NCI-H1436 (cell line): Measurements from ENCODE around the gene KRTAP12-2.

ENCODE experiments used
- DNase-seq: peaks from one replicate; lab custom pipeline; 2025; lab: John Stamatoyannopoulos, UW

KRTAP12-2 gene

GRCh38 chr21:44626673-44627143 is 40.0 kb downstream of the KRTAP12-2 start, which contains the start of gene KRTAP10-9:
Gene KRTAP10-9 (plus strand): TSS chr21:44627093. CDS start chr21:44627172, 79 bp downstream.
- no peak for DNase-seq

GRCh38 chr21:44626262-44626661 is 40.5 kb downstream of the KRTAP12-2 start:
- DNase-seq, result no peak

- DNase-seq, result no peak
Observed at GRCh38 chr21:44625756-44626155, 41.0 kb downstream of the KRTAP12-2 start.

GRCh38 chr21:44623575-44623974 is 43.2 kb downstream of the KRTAP12-2 start:
- no peak for DNase-seq

- no peak for DNase-seq
Observed at GRCh38 chr21:44619886-44620285, 46.8 kb downstream of the KRTAP12-2 start.

- DNase-seq, result no peak
Observed at GRCh38 chr21:44618909-44619308, 47.8 kb downstream of the KRTAP12-2 start.

- DNase-seq, result no peak
Observed at GRCh38 chr21:44618504-44618903, 48.2 kb downstream of the KRTAP12-2 start.

GRCh38 chr21:44617071-44617501 is 49.6 kb downstream of the KRTAP12-2 start:
- DNase-seq, result no peak

GRCh38 chr21:44616591-44616926 is 50.2 kb downstream of the KRTAP12-2 start:
- no peak for DNase-seq
